Common myeloid progenitor, CD34-positive (primary cell): Measurements from ENCODE around the gene SLC34A3.
"Not testable (repeated sequence)": the region's sequence is repeated elsewhere in the genome, so short reads cannot be mapped to it uniquely, and the experiment has no call there.

Experiments used
- CTCF ChIA-PET: fragments of 350-600 bp; sonication (Branson Sonifier 250); formaldehyde crosslinking; loops from one replicate; lab custom pipeline; 2021; ENCODE audit warnings: antibody characterized with exemption; lab: Charles Lee
- POLR2A ChIA-PET: fragments of 350-600 bp; sonication (Branson Sonifier 250); formaldehyde crosslinking; loops from one replicate; lab custom pipeline; 2021; ENCODE audit warnings: antibody characterized with exemption; lab: Charles Lee
- DNase-seq, 3 donors: peaks; one replicate each; pipeline versions ENCODE4 v3.0.0 to v3.0.0-alpha.2; 2013
- H3K27ac ChIP-seq, 2 experiments: 1 replicate in 1 of 2; 2 replicates in 1 of 2; pipeline ENCODE4 v1.7.0; 2013; ENCODE audit warnings: inconsistent platforms in 2 of 2, low read length in 2 of 2, mild to moderate bottlenecking in 2 of 2, low read depth in 1 of 2, moderate library complexity in 1 of 2; ENCODE audit not compliant: severe bottlenecking in 2 of 2, insufficient read depth in 1 of 2, poor library complexity in 1 of 2
- H3K27me3 ChIP-seq, 5 experiments: replicated peaks in 2 of 5; 1 replicate in 3 of 5; 2 replicates in 2 of 5; pipeline versions ENCODE4 v1.6.1 to v1.7.0; 2013; ENCODE audit warnings: low read length in 4 of 5, mild to moderate bottlenecking in 2 of 5, moderate library complexity in 2 of 5, inconsistent platforms in 1 of 5; ENCODE audit not compliant: insufficient read depth in 5 of 5, control insufficient read depth in 4 of 5
- H3K36me3 ChIP-seq, 4 experiments: 1 replicate in 2 of 4; 2 replicates in 2 of 4; pipeline versions ENCODE4 v1.6.1 to v1.7.0; 2013; ENCODE audit warnings: low read length in 3 of 4, control low read depth in 1 of 4, mild to moderate bottlenecking in 1 of 4; ENCODE audit not compliant: control insufficient read depth in 4 of 4, insufficient read depth in 4 of 4
- H3K4me1 ChIP-seq, 4 experiments: 1 replicate in 3 of 4; 2 replicates in 1 of 4; pipeline versions ENCODE4 v1.6.1 to v1.7.1; 2013; ENCODE audit warnings: low read length in 3 of 4, mild to moderate bottlenecking in 3 of 4, control low read depth in 1 of 4, inconsistent platforms in 1 of 4, moderate library complexity in 1 of 4; ENCODE audit not compliant: control insufficient read depth in 4 of 4, insufficient read depth in 4 of 4; ENCODE audit errors: control extremely low read depth in 1 of 4
- H3K4me3 ChIP-seq, 7 experiments: 1 replicate in 4 of 7; 2 replicates in 3 of 7; pipeline versions ENCODE4 v1.5.1 to v1.7.0; 2013; ENCODE audit warnings: mild to moderate bottlenecking in 7 of 7, low read length in 6 of 7, moderate library complexity in 6 of 7, inconsistent platforms in 2 of 7, low read depth in 2 of 7, control low read depth in 1 of 7; ENCODE audit not compliant: insufficient read depth in 4 of 7, control insufficient read depth in 1 of 7; ENCODE audit errors: extremely low read depth in 1 of 7
- H3K9me3 ChIP-seq, 5 experiments: 1 replicate in 4 of 5; 2 replicates in 1 of 5; pipeline versions ENCODE4 v1.6.1 to v1.7.1; 2013; ENCODE audit warnings: low read length in 4 of 5, mild to moderate bottlenecking in 2 of 5, inconsistent platforms in 1 of 5, low read depth in 1 of 5, moderate library complexity in 1 of 5; ENCODE audit not compliant: control insufficient read depth in 4 of 5, insufficient read depth in 2 of 5; ENCODE audit errors: control extremely low read depth in 1 of 5
- WGBS: methylation state at CpG from one replicate; pipeline ENCODE4 v1.1.5; 2013; ENCODE audit not compliant: insufficient coverage; 5-methylcytosine and 5-hydroxymethylcytosine counted together

SLC34A3 gene

GRCh38 chr9:137236936-137237421, 6.3 kb downstream of the SLC34A3 start:
- Histone ChIP-seq H3K27me3 (peaks cover 0 to 7% (median 0%) of the 10 kb centered on the region in 5 experiments), H3K27ac (peak overlapping the region in 1 of 2 experiments; percentile 54), H3K4me1 (peaks cover 0 to 54% (median 49%) of the 10 kb centered on the region in 4 experiments), H3K36me3 (peaks cover 0 to 3% (median 2%) of the 10 kb centered on the region in 4 experiments), H3K4me3 (peak overlapping the region in 5 of 7 experiments; percentile 19 to 70 (median 52)), H3K9me3 (no peaks in the 10 kb centered on the region)
- CTCF ChIA-PET, result interaction anchor here (0.6 to 4.8 kb wide), 22 partner anchors 11 to 459 kb away, joined by 3 to 25 read pairs (median 4); partner anchors contain the start of genes ANAPC2, CYSRT1, RNF224 and SSNA1
- no peak for DNase-seq
- WGBS, result 23% methylated on average over 8 of the region's 11 CpGs
- POLR2A ChIA-PET, result interaction anchor here (0.9 to 1.2 kb wide), 2 partner anchors 10 to 109 kb away, joined by 4 to 5 read pairs; partner anchors contain the start of gene RNF224

GRCh38 chr9:137237759-137238726, 7.3 kb downstream of the SLC34A3 start:
- CTCF ChIA-PET, result interaction anchor here (0.8 to 4.8 kb wide), 9 partner anchors 10 to 203 kb away, joined by 3 to 25 read pairs (median 4); partner anchors contain the start of genes ANAPC2, CYSRT1, RNF208 and RNF224
- H3K4me3 ChIP-seq, result no peak overlapping the region
- peaks cover 0 to 7% (median 0%) of the 10 kb centered on the region in 5 experiments for H3K27me3 ChIP-seq
- H3K4me1 ChIP-seq, result peaks cover 3 to 64% (median 57%) of the 10 kb centered on the region in 4 experiments
- H3K27ac ChIP-seq, result no peak overlapping the region
- H3K36me3 ChIP-seq, result peaks cover 0 to 14% (median 12%) of the 10 kb centered on the region in 4 experiments
- WGBS, result 89% methylated on average over 11 of the region's 13 CpGs
- POLR2A ChIA-PET, result no interaction called here
- DNase-seq, result no peak
- no peaks in the 10 kb centered on the region for H3K9me3 ChIP-seq

GRCh38 chr9:137239541-137240200, 9.0 kb downstream of the SLC34A3 start:
- H3K4me1 ChIP-seq, result peaks cover 3 to 78% (median 63%) of the 10 kb centered on the region in 4 experiments
- H3K4me3 ChIP-seq, result peak overlapping the region; percentile 46 to 84 (median 71)
- 75% methylated on average over 13 of the region's 27 CpGs for WGBS

GRCh38 chr9:137240318-137240840, 9.7 kb downstream of the SLC34A3 start:
- WGBS, result 0% methylated on average over 35 of the region's 58 CpGs
- peaks cover 3 to 71% (median 59%) of the 10 kb centered on the region in 4 experiments for H3K4me1 ChIP-seq
- peaks cover 0 to 24% (median 17%) of the 10 kb centered on the region in 4 experiments for H3K36me3 ChIP-seq
- peak; percentile 82 to 93 (median 89) for DNase-seq
- H3K27ac ChIP-seq, result peak overlapping the region; percentile 33 to 82
- ChIA-PET CTCF (interaction anchor here (0.8 to 1.6 kb wide), 9 partner anchors 10 to 64 kb away, joined by 3 to 5 read pairs (median 3); no protein-coding TSS in a partner anchor), POLR2A (interaction anchor here (0.6 to 2.7 kb wide), 11 partner anchors 12 to 458 kb away, joined by 3 to 16 read pairs (median 4); partner anchors contain the start of genes CYSRT1, EXD3, NELFB and NOXA1)
- H3K4me3 ChIP-seq, result peak overlapping the region; percentile 46 to 84 (median 71)
- H3K9me3 ChIP-seq, result no peaks in the 10 kb centered on the region
- no peaks in the 10 kb centered on the region for H3K27me3 ChIP-seq

More at GRCh38 chr9:137239541-137240200, 9.0 kb downstream of the SLC34A3 start:
- DNase-seq, H3K27me3 ChIP-seq, H3K9me3 ChIP-seq: not testable (repeated sequence)
- ChIA-PET CTCF (interaction anchor here (1.0 to 1.6 kb wide), 6 partner anchors 10 to 63 kb away, joined by 3 to 5 read pairs (median 4); no protein-coding TSS in a partner anchor), POLR2A (interaction anchor here (0.6 to 2.7 kb wide), 4 partner anchors 15 to 183 kb away, joined by 3 to 16 read pairs (median 10); partner anchors contain the start of genes CYSRT1, EXD3, NELFB and NOXA1)
- peak overlapping the region; percentile 33 to 82 for H3K27ac ChIP-seq
- peaks cover 0 to 24% (median 17%) of the 10 kb centered on the region in 4 experiments for H3K36me3 ChIP-seq

- Histone ChIP-seq H3K27ac (peak within 1 kb of the TSS; percentile 33 to 83), H3K27me3 (no peaks in the 10 kb centered on the region), H3K4me1 (peaks cover 3 to 65% (median 53%) of the 10 kb centered on the region in 4 experiments), H3K4me3 (peak within 1 kb of the TSS; percentile 56 to 87 (median 78)), H3K36me3 (peaks cover 0 to 24% (median 17%) of the 10 kb centered on the region in 4 experiments), H3K9me3 (no peaks in the 10 kb centered on the region)
- CTCF ChIA-PET, result interaction anchor here (0.8 to 1.6 kb wide), 9 partner anchors 9 to 64 kb away, joined by 3 to 5 read pairs (median 3); no protein-coding TSS in a partner anchor
- 0% methylated on average over 59 of the region's 67 CpGs for WGBS
- peak; percentile 100 for DNase-seq
- POLR2A ChIA-PET, result interaction anchor here (0.6 to 2.7 kb wide), 10 partner anchors 12 to 458 kb away, joined by 3 to 16 read pairs (median 4); partner anchors contain the start of genes CYSRT1, NELFB, RNF208 and TPRN
Observed at GRCh38 chr9:137240841-137241489, 10.3 kb downstream of the SLC34A3 start, which contains the start of gene TUBB4B. Gene TUBB4B, plus strand, starts transcription at chr9:137241287. Its CDS starts 74 bp downstream, at chr9:137241361.
